Nucleus accumbens (tissue), 56 donors: ENCODE results near the gene RBMS3.
"Not testable (repeated sequence)": the region's sequence is repeated elsewhere in the genome, so short reads cannot be mapped to it uniquely, and the experiment has no call there.

Experiments used
- DNase-seq, 56 donors: peaks; one replicate each; lab custom pipeline; 2025; lab: John Stamatoyannopoulos, UW

Gene RBMS3

GRCh38 chr3:29280404-29281093 is at the start of gene RBMS3:
RBMS3 (plus strand) TSS chr3:29281071.
- peak in 40 of 56 donors; percentile 6 to 69 (median 30) for DNase-seq

GRCh38 chr3:29233126-29233525 is 47.7 kb upstream of the RBMS3 start:
- DNase-seq, result not testable (repeated sequence)

GRCh38 chr3:29236146-29236840 is 44.6 kb upstream of the RBMS3 start:
- DNase-seq, result no peak

GRCh38 chr3:29239376-29239775 is 41.5 kb upstream of the RBMS3 start:
- no peak for DNase-seq

- DNase-seq, result no peak
Observed at GRCh38 chr3:29240248-29240647, 40.6 kb upstream of the RBMS3 start.

GRCh38 chr3:29240887-29241286 is 40.0 kb upstream of the RBMS3 start:
- DNase-seq, result no peak

DNA sequence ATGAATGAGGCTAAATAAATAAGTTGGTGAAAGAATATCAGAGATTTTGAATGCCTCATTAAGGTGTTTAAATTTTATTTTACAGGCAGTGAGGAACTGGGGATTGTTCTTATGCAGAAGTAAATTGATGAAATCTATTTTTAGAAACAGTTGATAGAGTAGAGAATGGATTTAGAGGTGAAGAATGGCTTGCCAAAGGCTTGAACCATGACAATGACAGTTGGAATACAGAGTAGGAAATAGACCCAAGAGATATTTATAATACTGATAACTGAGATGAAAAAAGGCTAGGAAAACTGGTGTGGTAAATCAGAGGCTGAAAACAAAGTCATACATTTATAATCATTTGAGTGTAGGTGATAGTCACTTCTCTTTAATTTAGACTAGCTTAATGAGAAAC is 39.0 kb upstream of the RBMS3 start:
- DNase-seq, result no peak

DNA sequence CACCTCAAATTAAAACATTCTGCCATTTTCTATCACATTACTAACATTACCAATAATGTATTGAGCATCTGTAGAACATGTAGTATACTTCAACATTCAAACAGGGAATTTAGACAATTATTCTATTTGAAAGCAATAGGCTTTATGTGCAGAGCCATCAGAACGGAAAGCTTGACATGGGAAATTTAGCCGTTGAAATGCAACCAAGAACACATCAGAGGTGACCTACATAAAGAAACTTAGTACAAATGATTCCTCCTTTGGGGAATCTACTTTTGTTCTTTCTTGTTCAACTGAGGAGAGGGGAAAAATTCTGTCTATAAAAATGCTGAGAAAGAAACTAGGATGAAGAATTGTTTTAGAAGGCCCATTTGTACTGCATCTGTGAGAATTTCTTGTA is 38.6 kb upstream of the RBMS3 start:
- no peak for DNase-seq

DNA sequence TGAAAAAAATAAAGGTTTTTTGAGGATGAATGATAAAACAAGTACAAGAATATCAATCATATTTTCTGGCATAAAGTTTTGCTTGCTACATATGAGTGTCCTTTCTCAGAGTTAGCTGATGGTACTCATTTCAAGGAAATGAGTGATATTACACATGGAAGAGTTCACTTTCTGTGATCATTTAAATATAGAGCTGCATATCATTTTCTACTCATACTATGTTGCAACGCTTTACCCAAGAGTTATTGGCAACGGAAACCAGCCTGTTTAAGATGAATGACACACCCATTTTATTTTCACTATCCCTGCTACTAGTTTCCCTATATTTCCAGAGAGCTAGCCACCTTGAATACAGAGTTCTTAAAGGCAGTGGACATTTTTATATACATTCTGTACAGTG is 35.4 kb upstream of the RBMS3 start:
- no peak for DNase-seq

GRCh38 chr3:29247088-29247745 is 33.7 kb upstream of the RBMS3 start:
- DNase-seq, result no peak

GRCh38 chr3:29249829-29250345 is 31.0 kb upstream of the RBMS3 start:
- no peak for DNase-seq

DNA sequence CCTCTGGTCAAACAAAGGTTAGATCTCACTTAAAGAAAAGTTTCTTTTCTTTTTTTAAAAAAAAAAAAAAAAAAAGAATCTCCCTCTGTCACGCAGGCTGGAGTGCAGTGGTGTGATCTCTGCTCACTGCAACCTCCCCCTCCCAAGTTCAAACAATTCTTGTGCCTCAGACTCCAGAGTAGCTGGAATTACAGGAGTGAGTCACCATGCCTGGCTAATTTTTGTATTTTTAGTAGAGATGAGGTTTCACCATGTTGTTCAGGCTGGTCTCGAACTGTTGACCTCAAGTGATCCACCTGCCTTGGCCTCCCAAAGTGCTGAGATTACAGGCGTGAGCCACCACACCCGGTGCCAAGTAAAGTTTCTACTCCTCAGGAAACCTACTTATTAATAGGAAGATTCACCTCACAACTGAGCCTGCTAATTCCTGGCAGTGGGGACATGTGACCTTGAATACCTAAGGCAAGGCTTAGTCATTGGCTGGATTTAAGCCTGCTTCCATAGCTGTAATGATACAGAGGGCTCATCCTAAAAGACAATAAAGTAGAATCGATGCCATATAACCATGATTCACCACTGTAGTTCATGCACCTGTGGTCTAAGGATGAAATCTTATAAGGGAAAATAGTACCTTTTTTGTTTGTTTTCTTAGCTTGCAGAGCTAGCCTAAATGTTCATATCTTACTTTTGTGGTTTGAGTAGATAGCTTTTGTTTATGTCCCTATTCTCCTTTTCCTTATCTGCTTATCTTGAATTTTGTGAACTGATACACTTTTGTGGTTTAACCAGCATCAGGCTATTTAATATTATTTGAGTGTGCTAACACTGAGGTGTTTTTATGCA is 24.8 kb upstream of the RBMS3 start:
- no peak for DNase-seq

- DNase-seq, result no peak
Observed at GRCh38 chr3:29258161-29258560, 22.7 kb upstream of the RBMS3 start.

- DNase-seq, result no peak
Observed at GRCh38 chr3:29261119-29261518, 19.8 kb upstream of the RBMS3 start.

DNA sequence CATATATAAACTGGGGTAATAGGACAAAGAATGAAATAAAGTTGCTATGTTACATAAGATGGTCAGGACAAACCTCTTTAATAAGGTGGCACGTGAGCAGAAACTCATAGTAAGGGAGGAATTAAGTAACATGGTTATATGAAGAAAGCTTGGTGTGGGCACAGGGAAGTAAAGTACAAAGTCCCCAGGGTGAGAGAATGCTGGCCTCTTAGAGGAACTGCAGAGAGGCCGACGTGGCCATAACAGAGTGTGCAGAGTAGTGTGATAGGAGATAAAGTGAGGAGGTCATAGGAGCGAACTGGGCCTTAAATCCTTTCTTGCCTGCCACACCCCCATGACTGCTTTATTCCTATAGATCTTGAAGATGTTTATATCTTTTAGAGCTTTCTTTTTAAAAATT is 17.4 kb upstream of the RBMS3 start:
- DNase-seq, result no peak

- no peak for DNase-seq
Observed at GRCh38 chr3:29265509-29266072, 15.3 kb upstream of the RBMS3 start.

DNA sequence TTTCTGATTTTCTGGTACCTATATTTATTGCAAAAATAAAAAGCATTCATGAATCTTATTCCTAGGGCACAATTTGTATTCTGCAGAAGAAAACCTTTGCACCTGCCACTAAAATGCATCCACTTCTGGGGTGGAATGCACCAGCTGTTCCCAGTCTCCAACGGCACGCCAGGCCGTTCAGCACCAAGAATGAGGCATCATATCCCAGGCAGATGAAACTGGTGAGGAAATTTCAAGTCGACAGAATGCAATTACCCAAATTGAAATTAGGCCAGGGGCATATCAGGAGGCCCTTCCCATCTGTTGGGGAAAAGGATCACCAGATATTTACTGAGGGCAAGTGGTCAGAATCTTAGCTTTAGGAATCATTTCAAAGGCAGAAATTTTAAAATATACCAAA is 13.6 kb upstream of the RBMS3 start:
- no peak for DNase-seq

- DNase-seq, result no peak
Observed at GRCh38 chr3:29268651-29269050, 12.2 kb upstream of the RBMS3 start.

GRCh38 chr3:29270752-29271151 is 10.1 kb upstream of the RBMS3 start:
- DNase-seq, result no peak

DNA sequence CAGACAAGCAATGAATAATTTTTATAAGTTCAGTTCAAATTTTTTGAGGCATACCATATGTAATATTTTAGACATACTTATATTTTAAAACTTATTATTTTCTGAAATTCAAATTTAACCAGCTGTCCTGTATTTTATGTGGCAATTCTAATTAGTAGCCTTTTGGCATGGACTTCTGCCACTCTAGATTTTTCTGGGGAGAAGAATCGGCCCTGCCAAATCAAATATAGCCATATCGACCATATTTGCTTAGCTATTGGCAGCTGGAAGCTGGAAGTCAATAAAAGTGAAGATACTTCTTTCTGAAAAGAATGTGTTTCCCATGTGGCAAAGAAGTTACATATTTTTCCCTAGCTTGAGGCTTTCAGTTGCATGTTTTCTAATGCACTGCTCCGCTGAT is 9.4 kb upstream of the RBMS3 start:
- no peak for DNase-seq
